ENCODE measurements around the gene TNIK.
"Not testable (repeated sequence)": the region's sequence is repeated elsewhere in the genome, so short reads cannot be mapped to it uniquely, and the experiment has no call there.

The TNIK gene

GRCh38 chr3:171445620-171446204 lies 14.5 kb downstream of the TNIK start:
- DNase-seq = no peak

GRCh38 chr3:171444001-171444690 lies 16.1 kb downstream of the TNIK start:
- DNase-seq = no peak

- DNase-seq = no peak
These were observed 16.8 kb downstream of the TNIK start for GRCh38 chr3:171443211-171443957.

GRCh38 chr3:171442184-171442583 lies 18.0 kb downstream of the TNIK start:
- DNase-seq = no peak

GRCh38 chr3:171441381-171441780 lies 18.8 kb downstream of the TNIK start:
- no peak for DNase-seq

- no peak for DNase-seq
These were observed 20.2 kb downstream of the TNIK start for GRCh38 chr3:171439996-171440395.

- no peak for DNase-seq
These were observed 23.0 kb downstream of the TNIK start for GRCh38 chr3:171437115-171437756.

GRCh38 chr3:171436380-171436779 lies 23.8 kb downstream of the TNIK start:
- no peak for DNase-seq

GRCh38 chr3:171435757-171436156 lies 24.4 kb downstream of the TNIK start:
- DNase-seq = no peak

GRCh38 chr3:171435143-171435542 lies 25.1 kb downstream of the TNIK start:
- no peak for DNase-seq

- DNase-seq = no peak
These were observed 27.7 kb downstream of the TNIK start for GRCh38 chr3:171432548-171432947.

- DNase-seq = no peak
These were observed 28.7 kb downstream of the TNIK start for GRCh38 chr3:171431550-171431949.

GRCh38 chr3:171430530-171430929 lies 29.7 kb downstream of the TNIK start:
- DNase-seq = no peak

- no peak for DNase-seq
These were observed 30.6 kb downstream of the TNIK start for GRCh38 chr3:171429635-171430034.

- DNase-seq = no peak
These were observed 31.3 kb downstream of the TNIK start for GRCh38 chr3:171428892-171429291.

- DNase-seq = no peak
These were observed 31.9 kb downstream of the TNIK start for GRCh38 chr3:171428321-171428787.

- no peak for DNase-seq
These were observed 32.4 kb downstream of the TNIK start for GRCh38 chr3:171427771-171428320.

- not testable (repeated sequence) for DNase-seq
These were observed 36.1 kb downstream of the TNIK start for GRCh38 chr3:171424063-171424462.

- not testable (repeated sequence) for DNase-seq
These were observed 37.4 kb downstream of the TNIK start for GRCh38 chr3:171422855-171423254.

GRCh38 chr3:171420667-171421066 lies 39.5 kb downstream of the TNIK start:
- DNase-seq = no peak

- DNase-seq = no peak
These were observed 40.7 kb downstream of the TNIK start for GRCh38 chr3:171419457-171419856.

- DNase-seq = no peak
These were observed 42.4 kb downstream of the TNIK start for GRCh38 chr3:171417813-171418212.

- no peak for DNase-seq
These were observed 43.1 kb downstream of the TNIK start for GRCh38 chr3:171417137-171417536.
